ENCODE measurements around the gene SLC5A11.

The SLC5A11 gene

DNA sequence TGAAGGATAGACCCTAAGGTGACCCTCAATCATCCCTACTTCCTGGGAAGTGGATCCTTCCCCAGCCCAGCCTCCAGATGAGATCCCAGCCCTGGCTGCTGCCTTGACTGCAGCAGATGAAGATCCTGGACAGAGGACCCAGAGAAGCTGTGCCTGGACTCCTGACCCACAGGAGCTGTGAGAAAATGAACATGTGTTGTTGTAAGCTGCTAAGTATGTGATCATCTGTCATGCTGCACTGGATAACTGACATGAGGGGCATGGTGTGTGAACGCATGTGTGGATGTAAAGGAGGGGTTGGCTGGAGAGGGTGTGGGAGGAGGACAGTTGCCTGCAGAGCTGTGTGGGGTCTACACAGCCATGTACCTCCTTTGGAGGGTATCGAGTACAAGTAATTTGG is 69.3 kb downstream of the SLC5A11 start:
- DNase-seq (ENCODE audit: insufficient read length, low spot score) (no peak), FAIRE-seq (no peak)

DNA sequence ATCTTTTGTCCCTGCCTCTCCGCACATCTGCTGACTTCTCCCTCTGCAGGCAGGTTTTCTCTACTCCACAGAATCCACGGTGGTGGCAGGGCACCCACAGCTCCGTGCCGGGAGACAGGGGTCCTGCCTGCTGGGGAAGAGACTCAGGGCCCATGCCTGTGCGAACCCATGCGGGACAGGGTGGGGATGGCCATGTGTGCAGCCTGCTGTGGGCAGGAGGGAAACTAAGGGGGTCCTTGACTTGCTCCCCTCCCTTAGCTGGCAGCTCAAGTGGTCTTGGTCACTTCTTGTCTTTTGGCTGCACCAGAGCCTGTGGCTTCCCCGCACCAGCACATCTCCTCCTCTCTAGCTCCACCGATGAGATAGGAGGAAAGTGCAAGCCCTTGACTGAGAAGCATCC is 69.8 kb downstream of the SLC5A11 start:
- no peak for FAIRE-seq
- no peak for DNase-seq (ENCODE audit: insufficient read length, low spot score)

DNA sequence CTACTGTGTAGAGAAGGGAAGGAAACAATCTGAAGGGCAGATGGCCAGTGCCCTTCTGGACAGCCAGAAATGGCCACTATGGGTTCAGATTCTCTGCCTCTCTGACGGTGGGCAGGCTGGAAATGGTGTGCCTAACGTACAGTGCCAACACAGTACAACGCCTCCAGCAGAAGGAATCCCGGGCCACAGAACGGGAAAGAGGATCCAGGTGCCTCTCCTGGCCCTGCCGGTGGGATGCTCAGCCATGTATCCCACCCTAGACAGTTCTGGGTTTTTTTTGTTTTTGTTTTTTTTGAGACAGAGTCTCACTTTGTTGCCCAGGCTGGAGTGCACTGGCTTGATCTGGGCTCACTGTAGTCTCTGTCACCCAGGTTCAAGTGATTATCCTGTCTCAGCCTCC is 71.5 kb downstream of the SLC5A11 start:
- FAIRE-seq (no peak), DNase-seq (ENCODE audit: insufficient read length, low spot score) (no peak)

DNA sequence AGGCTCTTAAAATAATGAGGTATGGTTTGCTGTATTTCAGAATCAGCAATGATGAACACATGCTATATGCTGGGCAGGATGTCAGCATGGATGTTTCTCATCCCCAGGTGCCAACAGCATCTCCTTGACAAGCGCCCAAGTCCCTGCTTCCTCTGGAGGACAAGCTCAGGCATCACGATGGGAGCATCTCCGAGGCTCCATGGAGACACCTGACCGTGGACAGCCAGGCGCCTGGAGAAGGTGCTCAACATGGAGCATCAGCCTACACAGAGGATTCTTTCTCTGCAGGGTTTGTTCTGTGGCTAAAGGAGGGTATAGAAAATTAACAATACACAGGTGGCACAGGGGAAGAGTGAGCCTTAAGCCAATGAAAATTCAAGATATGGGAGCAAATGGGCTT is 72.1 kb downstream of the SLC5A11 start:
- DNase-seq (ENCODE audit: insufficient read length, low spot score) (no peak), FAIRE-seq (no peak)

GRCh38 chr16:24918641-24919040 is 72.9 kb downstream of the SLC5A11 start:
- no peak for DNase-seq (ENCODE audit: insufficient read length, low spot score)

GRCh38 chr16:24919536-24919935 is 73.8 kb downstream of the SLC5A11 start:
- no peak for DNase-seq (ENCODE audit: insufficient read length, low spot score)
- no peak for FAIRE-seq

More at GRCh38 chr16:24918641-24919040, 72.9 kb downstream of the SLC5A11 start:
- FAIRE-seq: no peak

GRCh38 chr16:24920568-24920967 is 74.8 kb downstream of the SLC5A11 start:
- DNase-seq (ENCODE audit: insufficient read length, low spot score): no peak
- no peak for FAIRE-seq

DNA sequence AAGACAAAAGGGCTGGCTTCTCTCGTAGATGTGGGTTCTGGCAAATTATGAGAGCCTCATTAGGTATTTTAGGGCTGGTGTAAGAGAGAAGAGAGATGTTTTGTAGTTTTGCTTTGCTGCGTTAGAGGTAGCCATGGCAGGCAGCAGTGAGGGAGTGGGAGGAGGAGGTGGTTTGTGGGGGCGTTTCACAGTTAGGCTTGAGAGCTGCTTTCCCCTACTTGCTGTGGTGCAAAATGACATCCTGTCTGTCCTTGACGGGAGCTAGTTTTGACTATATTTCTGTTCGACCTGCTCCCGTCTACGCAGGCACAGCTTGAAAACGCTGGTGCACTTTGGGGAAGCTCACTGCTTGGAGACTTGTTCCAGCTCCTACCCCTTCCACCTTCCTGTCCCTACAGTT is 75.5 kb downstream of the SLC5A11 start:
- DNase-seq (ENCODE audit: insufficient read length, low spot score): no peak
- FAIRE-seq: no peak

DNA sequence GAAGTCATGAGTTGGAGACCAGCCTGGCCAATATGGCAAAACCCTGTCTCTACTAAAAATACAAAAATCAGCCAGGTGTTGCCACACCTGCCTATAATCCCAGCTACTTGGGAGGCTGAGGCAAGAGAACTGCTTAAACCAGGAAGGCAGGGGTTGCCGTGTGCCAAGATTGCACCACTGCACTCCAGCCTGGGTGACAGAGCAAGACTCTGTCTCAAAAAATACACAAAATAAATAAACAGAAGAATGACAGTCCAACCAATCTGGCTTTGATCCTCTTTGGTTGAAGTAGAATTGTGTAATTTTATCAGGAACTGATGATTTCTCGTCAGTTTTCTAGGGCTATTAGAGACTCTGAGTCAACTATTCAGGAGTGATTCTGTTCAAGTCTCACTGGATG is 79.4 kb downstream of the SLC5A11 start:
- FAIRE-seq (no peak), DNase-seq (ENCODE audit: insufficient read length, low spot score) (no peak)

DNA sequence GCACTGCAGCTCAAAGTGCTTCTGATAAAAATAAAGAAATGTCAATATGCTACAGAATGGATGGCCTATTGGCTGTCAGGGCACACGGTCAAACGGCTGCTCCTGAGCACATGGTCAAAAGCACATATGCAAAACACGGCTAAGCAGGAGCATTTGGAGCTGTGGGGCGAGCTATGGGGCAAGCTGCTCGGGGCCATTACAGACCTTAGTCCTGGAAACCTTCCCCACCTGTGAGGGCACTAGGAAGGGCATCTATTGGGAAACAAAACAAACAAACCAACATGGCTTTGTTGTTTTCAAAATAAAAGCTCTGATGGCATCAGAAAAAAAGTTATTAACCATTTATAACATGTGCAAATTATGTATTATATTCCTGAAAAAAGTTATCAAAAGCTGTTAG is 83.6 kb downstream of the SLC5A11 start:
- DNase-seq (ENCODE audit: insufficient read length, low spot score): no peak
- FAIRE-seq: no peak

GRCh38 chr16:24930440-24930839 is 84.7 kb downstream of the SLC5A11 start:
- no peak for DNase-seq (ENCODE audit: insufficient read length, low spot score)
- FAIRE-seq: no peak

- FAIRE-seq: no peak
- DNase-seq (ENCODE audit: insufficient read length, low spot score): no peak
Observed at GRCh38 chr16:24931091-24931490, 85.3 kb downstream of the SLC5A11 start.

GRCh38 chr16:24935336-24935735 is 89.6 kb downstream of the SLC5A11 start:
- FAIRE-seq (no peak), DNase-seq (ENCODE audit: insufficient read length, low spot score) (no peak)

DNA sequence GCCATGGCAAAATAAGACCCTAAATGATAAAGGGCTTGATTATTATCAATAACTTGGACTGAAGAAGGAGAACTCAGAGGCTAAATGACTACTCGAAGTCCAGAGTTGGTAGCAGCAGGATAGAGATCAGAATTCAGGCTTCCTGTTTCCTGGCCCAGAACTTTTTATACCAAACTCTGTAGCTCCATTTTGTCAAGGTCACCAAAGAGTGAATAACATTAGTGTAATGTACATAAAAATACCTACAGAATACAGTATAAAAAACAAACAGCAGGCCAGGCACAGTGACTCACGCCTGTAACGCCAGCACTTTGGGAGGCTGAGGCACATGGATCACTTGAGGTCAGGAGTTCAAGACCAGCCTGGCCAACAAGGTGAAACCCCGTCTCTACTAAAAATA is 90.4 kb downstream of the SLC5A11 start:
- FAIRE-seq (no peak), DNase-seq (ENCODE audit: insufficient read length, low spot score) (no peak)

DNA sequence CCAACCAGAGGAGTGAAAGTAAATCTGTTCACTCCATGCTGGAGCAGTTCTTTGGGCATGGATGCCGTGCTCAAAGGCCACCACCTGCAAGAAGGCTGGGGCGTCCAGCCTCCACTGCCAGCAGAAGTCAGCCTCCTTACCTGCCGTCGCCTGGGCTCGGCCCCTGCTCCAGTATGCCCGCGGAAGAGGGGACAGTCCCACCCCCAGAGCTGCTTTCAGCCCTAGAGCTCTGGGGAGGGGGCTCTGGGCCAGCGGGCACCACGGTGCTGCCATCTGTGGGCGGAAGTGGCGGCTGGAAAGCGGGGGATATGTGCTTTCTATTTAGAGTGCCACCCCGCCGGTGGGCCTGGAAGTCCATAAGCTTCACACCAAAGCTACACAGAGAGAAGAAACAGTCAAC is 93.5 kb downstream of the SLC5A11 start:
- no peak for FAIRE-seq
- no peak for DNase-seq (ENCODE audit: insufficient read length, low spot score)

DNA sequence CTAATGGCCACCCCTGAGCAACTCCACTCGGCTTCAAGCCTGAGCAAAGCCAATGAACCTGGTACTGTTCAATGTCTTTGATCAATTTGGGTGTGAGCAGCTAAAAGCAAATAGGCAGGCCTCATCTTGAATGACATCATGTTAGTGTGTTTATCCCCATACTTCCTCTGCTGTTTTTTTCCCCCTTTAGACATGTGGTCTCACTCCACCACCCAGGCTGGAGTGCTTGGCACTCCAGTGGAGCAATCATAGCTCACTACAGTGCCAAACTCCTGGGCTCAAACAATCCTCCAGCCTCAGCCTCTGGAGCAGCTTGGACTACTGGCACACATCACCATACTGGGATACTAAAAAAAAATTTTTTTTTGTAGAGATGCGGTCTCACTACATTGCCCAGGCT is 94.0 kb downstream of the SLC5A11 start:
- DNase-seq (ENCODE audit: insufficient read length, low spot score) (no peak), FAIRE-seq (no peak)

DNA sequence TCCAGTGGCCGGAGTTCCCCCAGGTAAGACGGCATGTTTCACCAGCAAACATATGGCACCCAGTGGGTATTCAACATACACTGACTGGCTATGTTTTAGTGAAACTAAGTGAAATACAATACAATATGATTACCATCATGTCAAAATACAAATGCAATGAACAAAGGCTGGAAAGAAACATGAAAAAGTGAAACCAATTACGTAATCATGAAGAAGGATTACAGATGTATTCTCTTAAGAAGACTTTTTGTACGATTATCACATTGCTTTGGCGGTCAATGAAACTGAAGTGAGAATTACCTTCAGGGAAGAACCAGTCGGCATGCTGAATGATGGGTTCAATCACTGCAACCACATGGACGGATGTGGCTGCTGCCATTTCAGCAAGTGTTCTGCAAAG is 97.7 kb downstream of the SLC5A11 start:
- FAIRE-seq (no peak), DNase-seq (ENCODE audit: insufficient read length, low spot score) (no peak)

DNA sequence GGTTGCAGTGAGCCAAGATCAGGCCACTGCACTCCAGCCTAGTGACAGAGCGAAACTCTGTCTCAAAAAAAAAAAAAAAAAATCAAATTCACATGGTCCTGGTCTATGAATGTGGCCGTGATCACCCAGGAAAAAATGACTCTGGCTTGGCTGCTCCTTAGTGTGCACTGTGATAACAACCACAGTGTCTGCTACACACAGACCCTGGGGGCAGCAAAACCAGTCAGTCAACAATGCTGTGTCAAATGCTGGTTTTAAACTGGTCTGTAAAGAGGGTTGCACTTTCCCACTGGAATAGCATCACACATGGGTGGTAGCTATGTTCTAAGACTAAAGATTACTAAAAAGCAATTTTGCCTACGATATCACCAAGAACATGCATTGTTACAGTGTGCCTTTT is 98.4 kb downstream of the SLC5A11 start:
- no peak for FAIRE-seq
- DNase-seq (ENCODE audit: insufficient read length, low spot score): no peak

- DNase-seq (ENCODE audit: insufficient read length, low spot score): no peak
- FAIRE-seq: no peak
Observed at GRCh38 chr16:24946155-24946554, 100.4 kb downstream of the SLC5A11 start.

- no peak for DNase-seq (ENCODE audit: insufficient read length, low spot score)
- FAIRE-seq: no peak
Observed at GRCh38 chr16:24950275-24950674, 104.5 kb downstream of the SLC5A11 start.

- FAIRE-seq (no peak), DNase-seq (ENCODE audit: insufficient read length, low spot score) (no peak)
Observed at GRCh38 chr16:24953306-24953705, 107.5 kb downstream of the SLC5A11 start.

GRCh38 chr16:24953721-24954120 is 108.0 kb downstream of the SLC5A11 start:
- FAIRE-seq (no peak), DNase-seq (ENCODE audit: insufficient read length, low spot score) (no peak)

- DNase-seq (ENCODE audit: insufficient read length, low spot score) (no peak), FAIRE-seq (no peak)
Observed at GRCh38 chr16:24954137-24954536, 108.4 kb downstream of the SLC5A11 start.
